Left renal cortex interstitium (tissue), 4 donors: ENCODE data around the gene COP1. TPM values are rescaled to one million over a fixed set of nuclear protein-coding genes. Genes with fewer than 3 reads are reported as not detected.

Source experiments
- DNase-seq, 4 donors: peaks; one replicate each; pipeline ENCODE4 v3.0.0-alpha.2; 2013; ENCODE audit warnings: low read depth in 4 of 4, low spot score in 2 of 4, missing footprints in 1 of 4
- polyA plus RNA-seq, 4 donors: library from polyadenylated mRNA; unstranded; fragments of 120-200 nt; gene quantifications; one replicate each; pipeline ENCODE4 v1.2.1, GENCODE V29; 2013; ENCODE audit not compliant: insufficient read length in 4 of 4

COP1 gene
- polyA plus RNA-seq, 4 donors = 50.6 to 65.5 (median 56.2) TPM

- DNase-seq = no peak
Observed at GRCh38 chr1:175911138-175911537, 295.9 kb downstream of the COP1 start.

GRCh38 chr1:175906370-175906769 lies 300.7 kb downstream of the COP1 start:
- no peak for DNase-seq

GRCh38 chr1:175904808-175905207 lies 302.3 kb downstream of the COP1 start:
- no peak for DNase-seq

GRCh38 chr1:175902281-175902680 lies 304.8 kb downstream of the COP1 start:
- DNase-seq = no peak

GRCh38 chr1:175901076-175901836 lies 305.8 kb downstream of the COP1 start:
- no peak for DNase-seq

- no peak for DNase-seq
Observed at GRCh38 chr1:175900171-175900570, 306.9 kb downstream of the COP1 start.

- no peak for DNase-seq
Observed at GRCh38 chr1:175895966-175896365, 311.1 kb downstream of the COP1 start.
